ENCODE measurements around the gene ZNF804A. TPM values are rescaled to one million over a fixed set of nuclear protein-coding genes. Genes with fewer than 3 reads are reported as not detected.

Gene ZNF804A
- total RNA-seq, 1 donor from 2014 or later = not detected

GRCh38 chr2:184599054-184599871 lies 934 bp downstream of the ZNF804A start:
- no peak for DNase-seq (ENCODE audit: low read depth)
- TF ChIP-seq CTCF (conservative IDR thresholded peaks at IDR 0.05; ENCODE audit: low read depth, low read length) = no peak
- H3K4me3 ChIP-seq (ENCODE audit: low read depth, low read length) = peak overlapping the region; percentile 50

- no peak for DNase-seq (ENCODE audit: low read depth)
Measured at GRCh38 chr2:184599872-184600222, 1.5 kb downstream of the ZNF804A start.

GRCh38 chr2:184602734-184603133 lies 4.4 kb downstream of the ZNF804A start:
- TF ChIP-seq CTCF (conservative IDR thresholded peaks at IDR 0.05; ENCODE audit: low read depth, low read length) = no peak
- no peak for DNase-seq (ENCODE audit: low read depth)
- no peak overlapping the region for H3K4me3 ChIP-seq (ENCODE audit: low read depth, low read length)

More at GRCh38 chr2:184599872-184600222, 1.5 kb downstream of the ZNF804A start:
- TF ChIP-seq CTCF (conservative IDR thresholded peaks at IDR 0.05; ENCODE audit: low read depth, low read length) = no peak
- H3K4me3 ChIP-seq (ENCODE audit: low read depth, low read length) = no peak overlapping the region

GRCh38 chr2:184610891-184611290 lies 12.6 kb downstream of the ZNF804A start:
- no peak for DNase-seq (ENCODE audit: low read depth)
- TF ChIP-seq CTCF (conservative IDR thresholded peaks at IDR 0.05; ENCODE audit: low read depth, low read length) = no peak
- H3K4me3 ChIP-seq (ENCODE audit: low read depth, low read length) = no peak overlapping the region

- no peak overlapping the region for H3K4me3 ChIP-seq (ENCODE audit: low read depth, low read length)
- no peak for DNase-seq (ENCODE audit: low read depth)
- TF ChIP-seq CTCF (conservative IDR thresholded peaks at IDR 0.05; ENCODE audit: low read depth, low read length) = peak; percentile 48
Measured at GRCh38 chr2:184611361-184612085, 13.2 kb downstream of the ZNF804A start.

- H3K4me3 ChIP-seq (ENCODE audit: low read depth, low read length) = no peak overlapping the region
- TF ChIP-seq CTCF (conservative IDR thresholded peaks at IDR 0.05; ENCODE audit: low read depth, low read length) = no peak
- no peak for DNase-seq (ENCODE audit: low read depth)
Measured at GRCh38 chr2:184620367-184620766, 22.0 kb downstream of the ZNF804A start.
